Omental fat pad (tissue), 4 donors: ENCODE results near the gene MAML3. TPM values are rescaled to one million over a fixed set of nuclear protein-coding genes. Genes with fewer than 3 reads are reported as not detected.

Source experiments
- ATAC-seq: fragments of 150-250 bp; one replicate; pipeline ENCODE4 v1.9.1; 2016; ENCODE audit warnings: mild to moderate bottlenecking, moderate library complexity; ENCODE audit not compliant: low FRiP score
- DNase-seq: peaks from one replicate; pipeline ENCODE4 v3.0.0-alpha.2; 2019; ENCODE audit warnings: low spot score
- CTCF ChIP-seq, 3 donors: fragments of 450-650 bp; IDR thresholded peaks; one replicate each; pipeline ENCODE4 v1.5.1; 2016 to 2017; ENCODE audit warnings: antibody characterized with exemption in 3 of 3, mild to moderate bottlenecking in 3 of 3, moderate library complexity in 2 of 3
- total RNA-seq, 4 donors: library from RNA; depleted of rRNA; stranded (reverse); fragments of >200 nt; gene quantifications; one replicate each; pipeline ENCODE4 v1.1.0, GENCODE V29; 2016

The MAML3 gene
- 10 to 100 TPM in 3 of 4 donors, 1 to 10 TPM in 1; 4.8 to 12.8 (median 11.7) TPM for total RNA-seq

- ATAC-seq (peak; percentile 68), DNase-seq (peak; percentile 73)
- TF ChIP-seq CTCF (IDR thresholded peaks at IDR 0.05): no peak
Observed at GRCh38 chr4:140153718-140154571, at the start of gene MAML3. Gene MAML3 (minus strand): TSS chr4:140154184. CDS start chr4:140153327, 857 bp downstream.

GRCh38 chr4:140198942-140199341, 45.0 kb upstream of the MAML3 start:
- DNase-seq (no peak), ATAC-seq (no peak)
- no peak for TF ChIP-seq CTCF (IDR thresholded peaks at IDR 0.05)

- no peak for ATAC-seq
- TF ChIP-seq CTCF (IDR thresholded peaks at IDR 0.05): no peak
Observed at GRCh38 chr4:140195806-140196205, 41.8 kb upstream of the MAML3 start.

GRCh38 chr4:140189805-140190204, 35.8 kb upstream of the MAML3 start:
- ATAC-seq (no peak), DNase-seq (no peak)

More at GRCh38 chr4:140195806-140196205, 41.8 kb upstream of the MAML3 start:
- no peak for DNase-seq

GRCh38 chr4:140188975-140189374, 35.0 kb upstream of the MAML3 start:
- no peak for TF ChIP-seq CTCF (IDR thresholded peaks at IDR 0.05)
- DNase-seq (no peak), ATAC-seq (peak; percentile 82)

More at GRCh38 chr4:140189805-140190204, 35.8 kb upstream of the MAML3 start:
- no peak for TF ChIP-seq CTCF (IDR thresholded peaks at IDR 0.05)

GRCh38 chr4:140187316-140187695, 33.3 kb upstream of the MAML3 start:
- no peak for TF ChIP-seq CTCF (IDR thresholded peaks at IDR 0.05)
- ATAC-seq (no peak), DNase-seq (no peak)
